Measurements from ENCODE around the gene NTN3. TPM values are rescaled to one million over a fixed set of nuclear protein-coding genes. Genes with fewer than 3 reads are reported as not detected.

NTN3 gene
- total and polyA plus RNA-seq, 2 of the 4 experiments (the other 2 are of a cell fraction) = 0.18 to 0.38 TPM

- Histone ChIP-seq H2BK20ac (ENCODE audit: low read depth, low read length) (no peak overlapping the region), H2AK5ac (ENCODE audit: low read depth, low read length) (no peak overlapping the region), H3K56ac (ENCODE audit: extremely low read depth, insufficient read depth, low read length) (no peak overlapping the region), H4K91ac (ENCODE audit: insufficient read depth, low read depth, low read length) (no peak overlapping the region), H4K8ac (ENCODE audit: low read depth in 2 of 2, low read length in 2 of 2) (no peak overlapping the region), H3K4ac (ENCODE audit: low read depth, low read length) (no peak overlapping the region), H3K27me3 (ENCODE audit: control insufficient read depth, insufficient read depth, low read length) (no peaks in the 10 kb centered on the region), H3K23ac (ENCODE audit: low read depth, low read length) (no peak overlapping the region), H2BK15ac (ENCODE audit: low read depth, low read length) (no peak overlapping the region), H3K18ac (ENCODE audit: low read depth, low read length) (no peak overlapping the region), H3K9me3 (ENCODE audit: control insufficient read depth, insufficient read depth, low read length) (no peaks in the 10 kb centered on the region), H3K9me1 (ENCODE audit: insufficient read depth, low read length) (peaks cover 6% of the 10 kb centered on the region; the same call in 1 of the 2 replicates), H3K4me3 (ENCODE audit: insufficient read depth, low read depth, low read length) (no peak overlapping the region), H4K5ac (ENCODE audit: low read depth, low read length) (no peak overlapping the region), H3K9ac (ENCODE audit: low read depth, low read length) (no peak overlapping the region), H3K14ac (replicated peaks; ENCODE audit: low read depth, low read length) (no peak overlapping the region), H3K4me2 (ENCODE audit: low read depth, low read length) (no peak overlapping the region), H3K4me1 (ENCODE audit: control insufficient read depth, insufficient read depth, low read length) (peaks cover 16% of the 10 kb centered on the region), H3K27ac (ENCODE audit: insufficient read depth, low read length) (no peak overlapping the region), H3K36me3 (ENCODE audit: control insufficient read depth, insufficient read depth, low read length) (no peaks in the 10 kb centered on the region), H2BK5ac (ENCODE audit: low read depth, low read length, poor library complexity, severe bottlenecking) (no peak overlapping the region), H2AK9ac (replicated peaks; ENCODE audit: low read depth, low read length, poor library complexity) (no peak overlapping the region), H3K79me1 (ENCODE audit: low read depth in 1 of 2, low read length in 2 of 2) (peaks cover 30 to 74% of the 10 kb centered on the region in 2 experiments), H2BK120ac (ENCODE audit: low read depth, low read length) (no peak overlapping the region), H4K20me1 (ENCODE audit: insufficient read depth, low read length) (peaks cover 23% of the 10 kb centered on the region), H2AFZ (replicated peaks; ENCODE audit: low read length, poor library complexity) (no peak overlapping the region)
- DNase-seq (no peak), ATAC-seq (ENCODE audit: low read depth) (no peak)
- intact Hi-C loops (cut with micrococcal nuclease) (no loop called here), in situ Hi-C loops (cut with MboI; ENCODE audit: low sequenced_read_pairs) (no loop called here), dilution Hi-C loops (cut with HindIII; ENCODE audit: low sequenced_read_pairs, unreplicated experiment) (no loop called here)
- POLR2A ChIA-PET (ENCODE audit: unreplicated experiment) = no interaction called here
- BruUV-seq (replicated peaks) = no TSS peak
- CTCF ChIA-PET = no interaction called here
- WGBS, 2 experiments (ENCODE audit: extremely low coverage in 2 of 2, insufficient read length in 1 of 2) = 97% methylated on average over 5 of the region's 12 CpGs; no CpG with 5 or more reads in 1 of the 2 experiments
- TF ChIP-seq, protein P1, sequence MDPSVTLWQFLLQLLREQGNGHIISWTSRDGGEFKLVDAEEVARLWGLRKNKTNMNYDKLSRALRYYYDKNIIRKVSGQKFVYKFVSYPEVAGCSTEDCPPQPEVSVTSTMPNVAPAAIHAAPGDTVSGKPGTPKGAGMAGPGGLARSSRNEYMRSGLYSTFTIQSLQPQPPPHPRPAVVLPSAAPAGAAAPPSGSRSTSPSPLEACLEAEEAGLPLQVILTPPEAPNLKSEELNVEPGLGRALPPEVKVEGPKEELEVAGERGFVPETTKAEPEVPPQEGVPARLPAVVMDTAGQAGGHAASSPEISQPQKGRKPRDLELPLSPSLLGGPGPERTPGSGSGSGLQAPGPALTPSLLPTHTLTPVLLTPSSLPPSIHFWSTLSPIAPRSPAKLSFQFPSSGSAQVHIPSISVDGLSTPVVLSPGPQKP (IDR thresholded peaks at IDR 0.05; ENCODE audit: borderline replicate concordance, low read depth, low read length) = no peak
- TF ChIP-seq, protein P2, sequence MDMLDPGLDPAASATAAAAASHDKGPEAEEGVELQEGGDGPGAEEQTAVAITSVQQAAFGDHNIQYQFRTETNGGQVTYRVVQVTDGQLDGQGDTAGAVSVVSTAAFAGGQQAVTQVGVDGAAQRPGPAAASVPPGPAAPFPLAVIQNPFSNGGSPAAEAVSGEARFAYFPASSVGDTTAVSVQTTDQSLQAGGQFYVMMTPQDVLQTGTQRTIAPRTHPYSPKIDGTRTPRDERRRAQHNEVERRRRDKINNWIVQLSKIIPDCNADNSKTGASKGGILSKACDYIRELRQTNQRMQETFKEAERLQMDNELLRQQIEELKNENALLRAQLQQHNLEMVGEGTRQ (IDR thresholded peaks at IDR 0.05; ENCODE audit: low read depth, low read length) = no peak
These were observed 9.9 kb downstream of the NTN3 start for GRCh38 chr16:2480948-2481347.

All from IMR-90 (cell line).